NCI-H526 treated with DMSO at 0.1 percent for 48 hours (cell line): ENCODE data around the gene MUC6.

Experiments
- DNase-seq: peaks from one replicate; lab custom pipeline; 2025; lab: John Stamatoyannopoulos, UW

The MUC6 gene

GRCh38 chr11:1036303-1036923, at the start of gene MUC6:
MUC6 (minus strand) TSS chr11:1036718; CDS start chr11:1036655, 63 bp downstream.
- peak; percentile 56 for DNase-seq

- DNase-seq, result no peak
These were observed 49.1 kb upstream of the MUC6 start for GRCh38 chr11:1085440-1086170.

- no peak for DNase-seq
These were observed 48.3 kb upstream of the MUC6 start for GRCh38 chr11:1084561-1085439.

- no peak for DNase-seq
These were observed 47.4 kb upstream of the MUC6 start for GRCh38 chr11:1083621-1084551.

GRCh38 chr11:1082728-1083620, 46.5 kb upstream of the MUC6 start:
- DNase-seq, result no peak

GRCh38 chr11:1082346-1082727, 45.8 kb upstream of the MUC6 start:
- no peak for DNase-seq

GRCh38 chr11:1081601-1082311, 45.2 kb upstream of the MUC6 start:
- no peak for DNase-seq

- DNase-seq, result no peak
These were observed 41.7 kb upstream of the MUC6 start for GRCh38 chr11:1078191-1078601.

- DNase-seq, result no peak
These were observed 41.0 kb upstream of the MUC6 start for GRCh38 chr11:1077417-1078119.

GRCh38 chr11:1077033-1077416, 40.5 kb upstream of the MUC6 start:
- no peak for DNase-seq

- no peak for DNase-seq
These were observed 39.6 kb upstream of the MUC6 start for GRCh38 chr11:1076061-1076665.

GRCh38 chr11:1075341-1075911, 38.9 kb upstream of the MUC6 start:
- no peak for DNase-seq

- DNase-seq, result no peak
These were observed 38.0 kb upstream of the MUC6 start, which contains the start of gene MUC2 for GRCh38 chr11:1074244-1075221. MUC2 (plus strand) TSS chr11:1074874.

- DNase-seq, result no peak
These were observed 37.3 kb upstream of the MUC6 start for GRCh38 chr11:1073851-1074243.

- no peak for DNase-seq
These were observed 36.8 kb upstream of the MUC6 start for GRCh38 chr11:1073261-1073724.

GRCh38 chr11:1072821-1073231, 36.3 kb upstream of the MUC6 start:
- no peak for DNase-seq
